GM21737 (cell line): ENCODE measurements around the gene DVL2.

Experiments used
- ATAC-seq: cut with Tn5 transposase; IDR thresholded peaks from one replicate; pipeline ENCODE4 v1.9.1; 2021; ENCODE audit warnings: mild to moderate bottlenecking, moderate library complexity; ENCODE audit not compliant: unreplicated experiment

Gene DVL2

GRCh38 chr17:7220593-7221277, 13.6 kb downstream of the DVL2 start:
- ATAC-seq = no peak

GRCh38 chr17:7219812-7220592, 14.3 kb downstream of the DVL2 start, which contains the start of the genes ACADVL and DLG4:
ACADVL (plus strand) TSS chr17:7219938; CDS start chr17:7219985, 47 bp downstream.
DLG4 (minus strand) TSS chr17:7219836.
- ATAC-seq = peak; percentile 52

GRCh38 chr17:7219229-7219811, 15.0 kb downstream of the DVL2 start:
- no peak for ATAC-seq

GRCh38 chr17:7218758-7219157, 15.6 kb downstream of the DVL2 start:
- ATAC-seq = no peak

GRCh38 chr17:7218166-7218565, 16.2 kb downstream of the DVL2 start:
- ATAC-seq = no peak

- no peak for ATAC-seq
Measured at GRCh38 chr17:7217113-7217987, 17.0 kb downstream of the DVL2 start.

GRCh38 chr17:7216242-7217112, 17.8 kb downstream of the DVL2 start:
- ATAC-seq = no peak

- ATAC-seq = no peak
Measured at GRCh38 chr17:7215652-7216180, 18.6 kb downstream of the DVL2 start.

GRCh38 chr17:7215136-7215638, 19.1 kb downstream of the DVL2 start:
- ATAC-seq = no peak

- ATAC-seq = peak; percentile 63
Measured at GRCh38 chr17:7214300-7215135, 19.8 kb downstream of the DVL2 start.

GRCh38 chr17:7213895-7214299, 20.4 kb downstream of the DVL2 start:
- ATAC-seq = no peak

- ATAC-seq = no peak
Measured at GRCh38 chr17:7211491-7212273, 22.6 kb downstream of the DVL2 start.

GRCh38 chr17:7208754-7209460, 25.4 kb downstream of the DVL2 start:
- no peak for ATAC-seq

- no peak for ATAC-seq
Measured at GRCh38 chr17:7208027-7208571, 26.2 kb downstream of the DVL2 start.

GRCh38 chr17:7207120-7208001, 27.0 kb downstream of the DVL2 start:
- ATAC-seq = no peak

- no peak for ATAC-seq
Measured at GRCh38 chr17:7205561-7205960, 28.8 kb downstream of the DVL2 start.
